GM13976 (cell line): ENCODE measurements around the gene CISD3.

Source experiments
- DNase-seq: peaks from one replicate; pipeline ENCODE4 v3.0.0; 2012; ENCODE audit warnings: low spot score
- in situ Hi-C: fragments of 300-500 bp; cut with MboI; formaldehyde crosslinking; loops from one replicate; pipeline ENCODE4 v1.12.0; 2022; ENCODE audit warnings: low sequenced_read_pairs, mixed read lengths, inconsistent platforms; ENCODE audit not compliant: unreplicated experiment
- TF ChIP-seq, protein P1 (sequence below): IDR thresholded peaks from 2 replicates; pipeline ENCODE4 v1.5.1; 2012; ENCODE audit warnings: borderline replicate concordance, mild to moderate bottlenecking; ENCODE audit not compliant: insufficient read depth; ENCODE audit errors: extremely low read depth, missing control alignments, control extremely low read depth

Gene CISD3

DNA sequence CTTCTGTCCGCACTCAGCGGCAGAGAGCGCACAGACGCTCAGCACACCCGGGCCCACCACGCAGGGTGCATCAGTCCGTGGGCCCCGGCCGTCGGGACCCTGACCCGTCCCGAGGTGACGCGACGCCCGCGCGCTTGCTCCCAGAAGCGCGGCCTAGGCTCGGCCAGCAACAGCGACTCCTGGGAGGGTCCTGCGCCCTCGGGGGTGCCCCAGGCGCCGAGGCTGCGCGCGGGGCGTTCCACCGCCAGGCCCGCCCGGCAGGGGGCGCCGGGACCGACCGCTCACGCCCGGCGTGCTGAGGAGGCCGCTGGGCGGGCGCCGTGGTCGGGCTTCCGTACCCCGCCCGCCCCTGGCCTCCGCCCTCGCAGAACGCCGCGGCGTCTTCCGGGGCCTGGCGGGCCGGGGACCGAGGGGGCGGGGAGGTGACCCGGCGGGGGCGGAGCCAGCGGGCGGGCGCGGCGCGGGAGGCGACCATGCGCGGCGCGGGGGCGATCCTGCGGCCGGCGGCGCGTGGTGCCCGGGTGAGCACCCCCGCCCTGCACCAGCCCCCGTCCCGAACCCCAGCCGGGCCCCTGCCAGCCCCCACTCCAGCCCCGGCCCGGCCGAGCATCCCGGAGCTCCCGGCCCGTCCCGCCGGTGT lies at the start of gene CISD3:
Gene CISD3 (plus strand): TSS at position 456 of the 640 bp plus-strand sequence. CDS start 18 bp downstream, at position 474.
- TF ChIP-seq, protein P1, sequence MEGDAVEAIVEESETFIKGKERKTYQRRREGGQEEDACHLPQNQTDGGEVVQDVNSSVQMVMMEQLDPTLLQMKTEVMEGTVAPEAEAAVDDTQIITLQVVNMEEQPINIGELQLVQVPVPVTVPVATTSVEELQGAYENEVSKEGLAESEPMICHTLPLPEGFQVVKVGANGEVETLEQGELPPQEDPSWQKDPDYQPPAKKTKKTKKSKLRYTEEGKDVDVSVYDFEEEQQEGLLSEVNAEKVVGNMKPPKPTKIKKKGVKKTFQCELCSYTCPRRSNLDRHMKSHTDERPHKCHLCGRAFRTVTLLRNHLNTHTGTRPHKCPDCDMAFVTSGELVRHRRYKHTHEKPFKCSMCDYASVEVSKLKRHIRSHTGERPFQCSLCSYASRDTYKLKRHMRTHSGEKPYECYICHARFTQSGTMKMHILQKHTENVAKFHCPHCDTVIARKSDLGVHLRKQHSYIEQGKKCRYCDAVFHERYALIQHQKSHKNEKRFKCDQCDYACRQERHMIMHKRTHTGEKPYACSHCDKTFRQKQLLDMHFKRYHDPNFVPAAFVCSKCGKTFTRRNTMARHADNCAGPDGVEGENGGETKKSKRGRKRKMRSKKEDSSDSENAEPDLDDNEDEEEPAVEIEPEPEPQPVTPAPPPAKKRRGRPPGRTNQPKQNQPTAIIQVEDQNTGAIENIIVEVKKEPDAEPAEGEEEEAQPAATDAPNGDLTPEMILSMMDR: peak; percentile 96
- peak; percentile 95 for DNase-seq
- in situ Hi-C loops: no loop called here

DNA sequence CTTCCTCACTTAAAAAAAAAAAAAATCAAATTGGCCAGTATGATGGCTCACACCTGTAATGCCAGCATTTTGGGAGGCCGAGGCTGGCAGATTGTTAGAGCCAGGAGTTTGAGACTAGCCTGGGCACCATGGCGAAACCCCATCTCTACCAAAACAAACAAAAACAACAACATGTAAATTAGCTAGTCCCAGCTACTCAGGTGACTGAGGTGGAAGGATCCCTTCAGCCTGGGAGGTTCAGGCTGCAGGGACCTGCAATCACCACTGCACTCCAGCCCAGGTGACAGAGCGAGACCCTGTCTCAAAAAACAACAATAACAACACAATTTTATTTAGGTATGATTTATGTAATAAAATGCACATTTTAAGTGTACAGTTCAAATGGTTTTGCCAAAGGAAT lies 49.0 kb upstream of the CISD3 start:
- TF ChIP-seq, protein P1: no peak
- no peak for DNase-seq
- in situ Hi-C loops: no loop called here

GRCh38 chr17:38685491-38685890 lies 44.6 kb upstream of the CISD3 start:
- TF ChIP-seq, protein P1: no peak
- DNase-seq: no peak
- in situ Hi-C loops: no loop called here

DNA sequence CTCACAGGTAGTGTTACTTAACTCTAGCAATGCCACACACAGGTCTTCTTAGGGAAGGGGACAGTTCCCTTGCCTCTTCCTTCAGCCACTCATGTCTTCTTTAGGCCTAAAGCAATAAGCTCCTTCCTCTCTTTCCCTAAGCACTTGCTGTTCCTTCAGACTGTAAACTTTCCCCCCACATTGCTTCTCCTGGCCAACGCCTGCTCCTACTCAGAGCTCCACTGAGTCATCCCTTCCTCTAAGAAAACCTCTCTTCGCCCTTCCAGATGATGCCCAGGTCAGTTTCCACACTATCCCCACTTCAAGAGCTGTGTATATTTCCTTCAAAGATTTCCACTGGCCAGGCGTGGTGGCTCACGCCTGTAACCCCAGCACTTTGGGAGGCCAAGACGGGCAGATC lies 42.9 kb upstream of the CISD3 start:
- TF ChIP-seq, protein P1: no peak
- in situ Hi-C loops: no loop called here
- no peak for DNase-seq

DNA sequence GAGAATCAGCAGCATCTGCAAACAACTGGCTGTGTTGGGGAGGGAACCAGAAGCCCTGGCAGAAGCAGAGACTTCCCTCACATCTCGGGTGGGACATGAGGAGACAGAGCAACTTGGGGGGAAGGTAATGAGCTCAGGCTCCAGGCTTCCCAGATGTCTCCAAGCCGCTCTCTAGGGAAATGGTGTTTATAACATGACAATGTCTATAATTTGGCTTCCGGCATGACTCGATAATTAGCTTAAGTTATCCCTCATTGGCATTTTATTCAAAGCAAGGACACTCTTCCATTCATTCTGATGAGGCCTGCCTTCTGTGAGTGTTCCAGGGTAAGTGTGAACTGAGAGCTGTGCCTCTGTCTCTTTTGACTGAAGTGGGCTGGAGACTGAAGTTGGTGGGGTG lies 39.8 kb upstream of the CISD3 start:
- no peak for DNase-seq
- in situ Hi-C loops: no loop called here
- TF ChIP-seq, protein P1: no peak

DNA sequence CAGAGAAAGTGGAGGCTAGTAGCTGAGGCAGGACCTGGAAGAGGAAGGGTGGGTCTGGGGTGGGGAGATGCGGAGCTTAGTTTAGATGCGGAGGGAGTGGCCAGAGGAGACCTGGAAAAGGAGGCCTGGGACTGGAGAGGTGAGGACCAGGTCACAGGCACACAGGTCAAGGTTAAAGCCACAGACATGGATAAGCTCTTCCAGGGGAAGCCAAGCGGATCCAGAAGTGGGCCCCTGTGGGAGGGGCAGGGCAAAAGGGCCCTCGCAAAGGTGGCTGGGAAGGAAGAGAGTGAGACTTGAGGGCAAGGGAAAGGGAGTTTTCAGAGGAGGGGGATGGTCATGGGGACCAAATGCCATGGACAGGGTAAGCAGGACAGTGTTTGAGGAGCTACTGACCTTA lies 39.0 kb upstream of the CISD3 start:
- TF ChIP-seq, protein P1: no peak
- in situ Hi-C loops: no loop called here
- no peak for DNase-seq
